GM20431 (cell line): ENCODE results near the gene ST14.
"Not testable (repeated sequence)": the region's sequence is repeated elsewhere in the genome, so short reads cannot be mapped to it uniquely, and the experiment has no call there.

Source experiments
- in situ Hi-C: fragments of 300-500 bp; cut with MseI, MboI; formaldehyde crosslinking; loops from one replicate; pipeline ENCODE4 v1.15.0; 2020; ENCODE audit warnings: low sequenced_read_pairs; ENCODE audit not compliant: unreplicated experiment

The ST14 gene

DNA sequence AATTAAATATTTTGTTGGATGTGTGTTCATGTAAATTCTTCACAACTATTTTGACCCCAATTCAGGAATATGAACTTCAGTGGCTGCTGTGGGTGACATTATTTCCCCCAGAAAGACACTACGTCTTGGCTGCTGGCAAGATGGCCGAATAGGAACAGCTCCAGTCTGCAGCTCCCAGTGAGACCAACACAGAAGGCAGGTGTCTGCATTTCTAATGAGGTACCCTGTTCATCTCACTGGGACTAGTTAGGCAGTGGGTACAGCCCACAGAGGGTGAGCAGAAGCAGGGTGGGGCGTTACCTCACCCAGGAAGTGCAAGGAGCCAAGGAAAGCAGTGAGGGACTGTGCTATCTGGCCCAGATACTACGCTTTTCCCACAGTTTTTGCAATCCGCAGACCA is 89.8 kb downstream of the ST14 start:
- in situ Hi-C loops = no loop called here

DNA sequence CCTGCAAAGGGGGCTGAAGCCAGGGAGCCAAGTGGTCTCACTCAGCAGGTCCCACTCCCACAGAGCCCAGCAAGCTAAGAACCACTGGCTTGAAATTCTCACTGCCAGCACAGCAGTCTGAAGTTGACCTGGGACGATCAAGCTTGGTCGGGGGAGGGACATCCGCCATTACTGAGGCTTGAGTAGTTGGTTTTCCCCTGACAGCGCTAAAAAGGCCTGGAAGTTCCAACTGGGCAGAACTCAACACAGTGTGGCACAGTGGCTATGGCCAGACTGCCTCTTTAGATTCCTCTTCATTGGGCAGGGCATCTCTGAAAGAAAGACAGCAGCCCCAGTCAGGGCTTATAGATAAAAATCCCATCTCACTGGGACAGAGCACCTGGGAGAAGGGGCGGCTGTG is 90.3 kb downstream of the ST14 start:
- in situ Hi-C loops = not testable (repeated sequence)

- in situ Hi-C loops = not testable (repeated sequence)
Observed at GRCh38 chr11:130251763-130252162, 92.2 kb downstream of the ST14 start.
